Activated CD4-positive, alpha-beta memory T cell treated with anti-CD3 and anti-CD28 coated beads, Interleukin-2, amount 10 ng/mL, durations not matched to agents 7 days and 5 days (primary cell): Measurements from ENCODE around the gene A2M. TPM values are rescaled to one million over a fixed set of nuclear protein-coding genes. Genes with fewer than 3 reads are reported as not detected.

ENCODE experiments used
- CTCF ChIA-PET: fragments of 350-600 bp; sonication (Branson Sonifier 250); formaldehyde crosslinking; loops from one replicate; lab custom pipeline; 2021; ENCODE audit warnings: antibody characterized with exemption, inconsistent platforms; lab: Charles Lee
- POLR2A ChIA-PET: fragments of 350-600 bp; sonication (Branson Sonifier 250); formaldehyde crosslinking; loops from one replicate; lab custom pipeline; 2021; ENCODE audit warnings: antibody characterized with exemption; lab: Charles Lee
- DNase-seq: peaks from one replicate; pipeline ENCODE4 v3.0.0-alpha.2; 2020
- H3K27ac Mint-ChIP-seq: one replicate; pipeline ENCODE4 v1.8.0; 2021; ENCODE audit warnings: mild to moderate bottlenecking, mixed read lengths
- H3K27me3 Mint-ChIP-seq: one replicate; pipeline ENCODE4 v1.8.0; 2021; ENCODE audit warnings: mixed read lengths
- H3K36me3 Mint-ChIP-seq: one replicate; pipeline ENCODE4 v1.8.0; 2021; ENCODE audit warnings: low read depth, mixed read lengths
- H3K4me1 Mint-ChIP-seq: one replicate; pipeline ENCODE4 v1.8.0; 2021; ENCODE audit warnings: mixed read lengths
- H3K4me3 Mint-ChIP-seq: one replicate; pipeline ENCODE4 v1.8.0; 2021; ENCODE audit warnings: mild to moderate bottlenecking, mixed read lengths
- H3K9me3 Mint-ChIP-seq: one replicate; pipeline ENCODE4 v1.8.0; 2021; ENCODE audit warnings: mixed read lengths
- total RNA-seq, 2 experiments: library from RNA; stranded (reverse); gene quantifications; one replicate each; pipeline ENCODE4 v1.2.3, GENCODE V29; 2021

The A2M gene
- total RNA-seq, 2 experiments from 2014 or later = not detected

- Mint-ChIP-seq H3K27ac (no peak overlapping the region), H3K9me3 (no peaks in the 10 kb centered on the region), H3K4me1 (peaks cover 16% of the 10 kb centered on the region), H3K27me3 (no peaks in the 10 kb centered on the region), H3K36me3 (no peaks in the 10 kb centered on the region), H3K4me3 (no peak overlapping the region)
- ChIA-PET POLR2A (interaction anchor here (0.6 to 3.9 kb wide), 3 partner anchors 41 to 707 kb away, joined by 3 to 24 read pairs (median 3); partner anchors contain the start of gene M6PR), CTCF (interaction anchor here (0.8 to 4.8 kb wide), 29 partner anchors 7 to 506 kb away, joined by 3 to 82 read pairs (median 5); partner anchors contain the start of genes M6PR and PHC1)
- DNase-seq = no peak
Observed at GRCh38 chr12:9050521-9051157, 65.1 kb downstream of the A2M start.

GRCh38 chr12:9049520-9050133 is 66.1 kb downstream of the A2M start:
- no peak overlapping the region for H3K27ac Mint-ChIP-seq
- ChIA-PET CTCF (interaction anchor here (0.5 to 4.8 kb wide), 45 partner anchors 8 to 505 kb away, joined by 3 to 82 read pairs (median 4); partner anchors contain the start of genes M6PR and PHC1), POLR2A (interaction anchor here (1.0 to 3.9 kb wide), 4 partner anchors 40 to 124 kb away, joined by 3 to 24 read pairs (median 3); partner anchors contain the start of gene M6PR)
- no peak overlapping the region for H3K4me3 Mint-ChIP-seq
- H3K36me3 Mint-ChIP-seq = no peaks in the 10 kb centered on the region
- no peak for DNase-seq
- no peaks in the 10 kb centered on the region for H3K27me3 Mint-ChIP-seq
- H3K9me3 Mint-ChIP-seq = no peaks in the 10 kb centered on the region
- H3K4me1 Mint-ChIP-seq = peaks cover 16% of the 10 kb centered on the region

DNA sequence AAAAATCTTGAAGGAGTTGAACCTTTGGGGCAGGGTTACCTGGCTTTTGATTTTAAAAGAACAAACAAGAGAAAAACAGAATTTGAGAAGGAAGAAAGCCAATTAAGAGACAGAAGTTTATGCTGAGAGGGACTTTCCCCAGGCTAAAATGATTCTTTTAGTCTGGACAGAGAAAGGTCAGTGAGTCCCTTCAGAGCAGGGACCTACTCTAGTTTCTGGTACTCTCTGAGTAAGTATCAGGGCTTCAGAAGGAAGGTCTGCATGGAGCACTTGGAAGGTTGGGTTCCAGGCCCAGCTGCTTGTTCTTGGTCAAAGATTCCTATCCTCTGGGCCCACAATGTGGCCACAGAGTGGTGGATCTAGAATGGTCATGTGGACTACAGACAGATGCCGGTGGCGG is 66.8 kb downstream of the A2M start:
- Mint-ChIP-seq H3K4me1 (peaks cover 16% of the 10 kb centered on the region), H3K36me3 (no peaks in the 10 kb centered on the region), H3K27ac (no peak overlapping the region), H3K4me3 (no peak overlapping the region), H3K27me3 (no peaks in the 10 kb centered on the region), H3K9me3 (no peaks in the 10 kb centered on the region)
- ChIA-PET POLR2A (interaction anchor here (1.0 to 3.9 kb wide), 3 partner anchors 96 to 123 kb away, joined by 3 to 24 read pairs (median 3); partner anchors contain the start of gene M6PR), CTCF (interaction anchor here (0.6 to 4.8 kb wide), 31 partner anchors 8 to 505 kb away, joined by 3 to 82 read pairs (median 5); partner anchors contain the start of genes M6PR and PHC1)
- no peak for DNase-seq

DNA sequence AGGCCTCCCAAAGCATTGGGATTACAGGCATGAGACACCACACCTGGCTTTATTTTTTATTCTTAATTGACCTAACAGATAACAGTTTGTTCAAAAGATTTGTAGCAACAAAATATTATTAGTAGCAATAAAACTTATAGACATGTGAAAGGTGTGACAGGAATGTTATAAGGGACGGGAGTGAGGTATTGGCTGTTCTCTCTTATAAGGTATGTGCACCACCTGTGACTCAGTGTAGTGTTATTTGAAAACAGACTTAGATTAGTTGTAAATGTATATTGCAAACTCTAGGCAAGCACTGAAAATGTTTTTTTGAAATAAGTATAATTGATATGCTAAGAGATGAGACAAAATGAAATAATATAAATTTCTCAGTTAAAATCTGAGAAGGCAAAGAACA is 68.6 kb downstream of the A2M start:
- DNase-seq = no peak
- H3K27ac Mint-ChIP-seq = no peak overlapping the region
- H3K36me3 Mint-ChIP-seq = no peaks in the 10 kb centered on the region
- H3K9me3 Mint-ChIP-seq = no peaks in the 10 kb centered on the region
- H3K4me3 Mint-ChIP-seq = no peak overlapping the region
- ChIA-PET POLR2A (interaction anchor here (1.3 to 1.4 kb wide), 2 partner anchors 95 to 98 kb away, joined by 4 to 8 read pairs; partner anchors contain the start of gene M6PR), CTCF (interaction anchor here (0.9 to 2.1 kb wide), 5 partner anchors 17 to 503 kb away, joined by 3 to 14 read pairs (median 3); partner anchors contain the start of gene M6PR)
- H3K27me3 Mint-ChIP-seq = no peaks in the 10 kb centered on the region
- H3K4me1 Mint-ChIP-seq = peaks cover 16% of the 10 kb centered on the region

- Mint-ChIP-seq H3K36me3 (no peaks in the 10 kb centered on the region), H3K4me3 (no peak overlapping the region), H3K4me1 (peaks cover 25% of the 10 kb centered on the region), H3K27ac (no peak overlapping the region), H3K27me3 (no peaks in the 10 kb centered on the region), H3K9me3 (no peaks in the 10 kb centered on the region)
- DNase-seq = no peak
- ChIA-PET CTCF (interaction anchor here (0.6 to 1.4 kb wide), 2 partner anchors 94 to 361 kb away, joined by 3 to 5 read pairs; partner anchors contain the start of gene M6PR), POLR2A (interaction anchor here (2.4 kb wide), 1 partner anchor 93 kb away, joined by 14 read pairs; the partner anchor contains the start of gene M6PR)
Observed at GRCh38 chr12:9043766-9044165, 72.0 kb downstream of the A2M start.

DNA sequence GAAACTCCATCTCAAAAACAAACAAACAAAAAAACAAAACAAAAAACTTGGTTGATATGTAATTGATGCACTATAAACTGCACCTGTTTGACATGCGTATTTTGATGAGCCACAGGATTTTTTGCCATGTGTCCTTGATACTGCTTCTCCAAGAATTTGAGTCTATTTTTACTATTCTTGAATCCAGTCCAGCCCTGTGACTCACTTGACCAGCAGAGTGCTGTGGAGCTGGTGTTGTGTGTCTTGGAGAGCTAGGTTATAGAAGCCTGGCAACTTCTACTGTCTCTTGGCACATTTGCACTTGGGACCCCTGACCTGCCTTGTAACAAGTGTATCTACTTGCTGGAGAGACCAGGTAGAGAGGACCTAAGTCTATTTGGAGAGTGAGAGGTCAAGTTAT is 74.4 kb downstream of the A2M start:
- H3K4me3 Mint-ChIP-seq = no peak overlapping the region
- ChIA-PET POLR2A (interaction anchor here (1.8 kb wide), 1 partner anchor 90 kb away, joined by 4 read pairs; no protein-coding TSS in a partner anchor), CTCF (interaction anchor here (0.8 to 2.6 kb wide), 5 partner anchors 9 to 497 kb away, joined by 3 to 28 read pairs (median 3); partner anchors contain the start of gene M6PR)

DNA sequence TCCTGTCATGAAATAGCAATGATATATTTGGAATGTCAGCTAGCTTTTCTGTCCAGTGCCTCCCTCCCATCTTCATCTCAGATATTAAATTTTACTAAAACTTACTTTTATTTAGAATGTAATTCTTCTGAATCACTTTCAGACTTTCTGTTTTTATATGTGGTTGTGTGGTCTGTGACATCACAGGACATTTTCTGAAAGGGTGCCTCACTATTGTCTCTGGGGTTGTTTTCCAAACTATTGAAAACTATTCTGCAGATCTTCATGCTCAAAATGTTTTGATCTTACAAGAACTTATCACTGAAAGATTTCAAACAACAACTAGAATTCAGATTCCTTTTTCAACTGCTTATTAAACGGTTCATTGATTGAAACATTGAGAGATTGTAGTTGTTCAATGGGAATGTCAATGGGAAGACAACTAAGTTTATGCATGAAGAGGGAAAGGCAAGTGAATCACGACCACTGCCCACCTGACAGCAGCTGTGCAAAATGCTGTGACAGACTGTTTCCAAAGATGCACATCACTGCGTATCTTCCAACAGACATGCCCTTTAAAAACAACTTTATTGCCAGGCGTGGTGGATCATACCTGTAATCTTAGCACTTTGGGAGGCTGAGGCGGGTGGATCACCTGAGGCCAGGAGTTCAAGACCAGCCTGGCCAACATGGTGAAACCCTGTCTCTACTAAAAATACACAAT is 75.1 kb downstream of the A2M start:
- no peak for DNase-seq
- H3K36me3 Mint-ChIP-seq = no peaks in the 10 kb centered on the region
- ChIA-PET POLR2A (interaction anchor here (1.8 kb wide), 1 partner anchor 89 kb away, joined by 4 read pairs; no protein-coding TSS in a partner anchor), CTCF (interaction anchor here (0.8 to 2.6 kb wide), 3 partner anchors 10 to 383 kb away, joined by 3 to 28 read pairs (median 11); partner anchors contain the start of gene M6PR)
- H3K4me3 Mint-ChIP-seq = no peak overlapping the region
- no peaks in the 10 kb centered on the region for H3K9me3 Mint-ChIP-seq
- no peaks in the 10 kb centered on the region for H3K27me3 Mint-ChIP-seq
- peaks cover 26% of the 10 kb centered on the region for H3K4me1 Mint-ChIP-seq
- no peak overlapping the region for H3K27ac Mint-ChIP-seq

More for the DNA sequence above, 74.4 kb downstream of the A2M start:
- no peak for DNase-seq
- H3K4me1 Mint-ChIP-seq = peaks cover 32% of the 10 kb centered on the region
- H3K9me3 Mint-ChIP-seq = no peaks in the 10 kb centered on the region
- no peaks in the 10 kb centered on the region for H3K27me3 Mint-ChIP-seq
- H3K27ac Mint-ChIP-seq = no peak overlapping the region
- H3K36me3 Mint-ChIP-seq = no peaks in the 10 kb centered on the region

DNA sequence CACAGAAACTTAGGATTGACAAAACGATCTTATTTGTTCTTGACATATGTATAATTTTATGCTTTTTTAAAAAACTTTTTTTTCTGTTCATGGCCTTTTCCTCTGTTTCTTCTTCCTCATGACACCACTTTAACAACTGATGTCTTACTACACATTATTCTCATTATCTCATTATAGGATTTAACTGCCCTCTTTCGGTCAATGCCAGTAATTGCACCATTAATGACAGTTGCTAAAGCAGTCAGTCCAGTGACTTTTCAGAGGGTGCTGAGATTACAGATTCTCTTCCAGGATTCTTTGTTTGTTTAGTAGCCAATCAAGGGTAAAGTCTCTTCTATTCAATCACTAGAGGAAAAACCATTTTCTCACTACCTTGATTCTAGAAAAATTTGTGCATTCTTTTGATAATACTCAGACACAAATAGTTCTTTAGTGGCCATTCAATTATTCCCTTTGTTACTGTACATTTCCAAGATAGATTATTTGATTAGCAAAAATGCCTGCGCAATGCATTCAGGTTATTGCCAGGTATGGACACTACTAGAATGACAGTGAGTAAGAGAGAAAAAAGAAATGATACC is 76.2 kb downstream of the A2M start:
- Mint-ChIP-seq H3K27ac (no peak overlapping the region), H3K9me3 (no peaks in the 10 kb centered on the region), H3K4me3 (no peak overlapping the region), H3K36me3 (no peaks in the 10 kb centered on the region), H3K4me1 (peaks cover 26% of the 10 kb centered on the region), H3K27me3 (no peaks in the 10 kb centered on the region)
- ChIA-PET POLR2A (interaction anchor here (0.9 to 3.8 kb wide), 4 partner anchors 12 to 89 kb away, joined by 4 to 26 read pairs (median 8); partner anchors contain the start of gene M6PR), CTCF (interaction anchor here (0.7 to 4.0 kb wide), 19 partner anchors 8 to 149 kb away, joined by 3 to 162 read pairs (median 5); partner anchors contain the start of genes M6PR and PHC1)
- no peak for DNase-seq

DNA sequence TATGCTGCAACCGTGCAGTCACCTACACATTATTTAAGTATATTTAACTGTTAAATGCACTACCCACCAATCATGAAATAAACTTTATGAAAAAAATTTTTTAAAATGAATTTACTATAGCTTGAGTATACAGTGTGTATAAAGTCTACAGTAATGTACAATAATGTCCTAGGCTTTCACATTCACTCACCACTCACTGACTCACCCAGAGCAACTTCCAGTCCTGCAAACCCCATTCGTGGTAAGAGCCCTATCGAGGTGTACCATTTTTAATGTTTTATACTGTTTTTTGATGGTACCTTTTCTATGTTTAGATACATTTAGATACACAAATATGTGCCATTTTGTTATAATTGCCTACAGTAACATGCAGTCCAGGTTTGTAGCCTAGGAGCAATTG is 78.3 kb downstream of the A2M start:
- H3K4me3 Mint-ChIP-seq = no peak overlapping the region
- peaks cover 5% of the 10 kb centered on the region for H3K36me3 Mint-ChIP-seq
- POLR2A ChIA-PET = interaction anchor here (1.4 to 3.8 kb wide), 3 partner anchors 12 to 87 kb away, joined by 3 to 17 read pairs (median 12); partner anchors contain the start of gene M6PR
- no peak overlapping the region for H3K27ac Mint-ChIP-seq
- H3K4me1 Mint-ChIP-seq = peaks cover 26% of the 10 kb centered on the region
- CTCF ChIA-PET = interaction anchor here (0.7 to 4.0 kb wide), 9 partner anchors 12 to 380 kb away, joined by 3 to 162 read pairs (median 5); partner anchors contain the start of genes M6PR and PHC1
- no peaks in the 10 kb centered on the region for H3K27me3 Mint-ChIP-seq
- no peaks in the 10 kb centered on the region for H3K9me3 Mint-ChIP-seq
- no peak for DNase-seq

- no peaks in the 10 kb centered on the region for H3K9me3 Mint-ChIP-seq
- peaks cover 5% of the 10 kb centered on the region for H3K36me3 Mint-ChIP-seq
- peaks cover 26% of the 10 kb centered on the region for H3K4me1 Mint-ChIP-seq
- no peaks in the 10 kb centered on the region for H3K27me3 Mint-ChIP-seq
- no peak overlapping the region for H3K4me3 Mint-ChIP-seq
- CTCF ChIA-PET = interaction anchor here (0.6 to 4.0 kb wide), 5 partner anchors 15 to 379 kb away, joined by 3 to 162 read pairs (median 5); partner anchors contain the start of gene M6PR
- POLR2A ChIA-PET = interaction anchor here (1.6 to 3.8 kb wide), 3 partner anchors 9 to 86 kb away, joined by 4 to 17 read pairs (median 12); partner anchors contain the start of gene M6PR
- H3K27ac Mint-ChIP-seq = no peak overlapping the region
- no peak for DNase-seq
Observed at GRCh38 chr12:9036227-9036626, 79.5 kb downstream of the A2M start.

GRCh38 chr12:9034095-9034494 is 81.6 kb downstream of the A2M start:
- POLR2A ChIA-PET = interaction anchor here (1.0 kb wide), 1 partner anchor 9 kb away, joined by 3 read pairs; no protein-coding TSS in a partner anchor
- no peaks in the 10 kb centered on the region for H3K9me3 Mint-ChIP-seq
- DNase-seq = no peak
- CTCF ChIA-PET = interaction anchor here (0.8 to 4.9 kb wide), 3 partner anchors 16 to 85 kb away, joined by 4 to 20 read pairs (median 8); partner anchors contain the start of gene M6PR
- H3K27ac Mint-ChIP-seq = no peak overlapping the region
- H3K27me3 Mint-ChIP-seq = no peaks in the 10 kb centered on the region
- H3K36me3 Mint-ChIP-seq = peaks cover 5% of the 10 kb centered on the region
- no peak overlapping the region for H3K4me3 Mint-ChIP-seq
- peaks cover 17% of the 10 kb centered on the region for H3K4me1 Mint-ChIP-seq
